Mesenteric fat pad (tissue), 1 donor: ENCODE measurements around the gene CRYM. TPM values are rescaled to one million over a fixed set of nuclear protein-coding genes. Genes with fewer than 3 reads are reported as not detected.
"Not testable (repeated sequence)": the region's sequence is repeated elsewhere in the genome, so short reads cannot be mapped to it uniquely, and the experiment has no call there.

Source experiments
- DNase-seq: peaks from one replicate; pipeline ENCODE4 v3.0.0-alpha.2; 2020; ENCODE audit warnings: low spot score
- long read RNA-seq: library from polyadenylated mRNA; unstranded; transcript quantifications from one replicate; pipeline ENCODE4 v2.0.0, GENCODE V29; 2020
- total RNA-seq: library from RNA; stranded (reverse); fragmentation: NEBNext Ultra II Directional; extraction: Animal tissue kit (Norgen Biotek cat#: 25700); gene quantifications from one replicate; pipeline ENCODE4 v1.2.1, GENCODE V29; 2021
- donor health status: DM: yes; HTN: yes; CAD: no.

Gene CRYM
- total RNA-seq, result not detected
- long read RNA-seq, partial matches to known transcripts, result 0 of 2 reads
- long read RNA-seq, other reads (novel, unspliced or antisense), result 2 of 2 reads

DNA sequence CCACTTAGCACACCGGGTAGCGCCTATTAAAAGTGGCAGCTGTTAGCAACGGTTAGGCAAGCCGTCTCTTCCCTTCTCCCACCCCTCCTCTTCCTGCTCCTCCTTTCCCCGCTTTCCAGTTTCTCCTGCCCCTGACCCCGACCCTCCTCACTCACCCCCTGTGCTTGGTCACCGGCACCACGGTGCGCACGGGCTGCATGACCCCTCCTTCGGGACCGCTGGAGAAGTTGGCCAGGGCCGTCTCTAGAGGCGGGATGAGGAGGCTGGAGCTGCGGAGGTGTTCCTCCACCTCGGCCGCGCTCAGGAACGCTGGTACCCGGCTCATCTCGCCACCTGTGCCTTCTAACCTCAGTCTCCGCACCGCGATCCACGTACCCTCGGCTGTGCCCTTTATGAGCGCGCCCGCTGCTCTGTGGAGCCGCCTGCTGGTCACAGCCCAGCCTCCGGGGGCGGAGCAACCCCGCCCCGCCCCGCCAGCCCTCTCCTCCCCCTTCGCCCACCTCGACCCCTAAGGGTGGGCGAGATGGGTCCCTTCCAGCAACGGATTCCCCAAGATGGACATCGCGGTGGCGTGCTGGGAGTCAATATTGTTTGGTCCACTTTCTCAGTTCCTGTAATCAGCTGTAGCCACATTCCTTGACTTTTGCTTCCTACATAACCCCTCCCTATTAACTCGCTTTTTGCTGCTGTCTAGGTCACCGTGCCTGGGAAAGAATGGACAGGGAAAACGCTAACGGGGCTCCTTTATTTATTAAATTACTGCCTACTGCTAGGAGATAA lies at the start of gene CRYM:
Gene CRYM, minus strand, starts transcription at position 364 of the 780 bp plus-strand sequence. Its CDS starts 39 bp downstream, at position 325.
- DNase-seq, result no peak

DNA sequence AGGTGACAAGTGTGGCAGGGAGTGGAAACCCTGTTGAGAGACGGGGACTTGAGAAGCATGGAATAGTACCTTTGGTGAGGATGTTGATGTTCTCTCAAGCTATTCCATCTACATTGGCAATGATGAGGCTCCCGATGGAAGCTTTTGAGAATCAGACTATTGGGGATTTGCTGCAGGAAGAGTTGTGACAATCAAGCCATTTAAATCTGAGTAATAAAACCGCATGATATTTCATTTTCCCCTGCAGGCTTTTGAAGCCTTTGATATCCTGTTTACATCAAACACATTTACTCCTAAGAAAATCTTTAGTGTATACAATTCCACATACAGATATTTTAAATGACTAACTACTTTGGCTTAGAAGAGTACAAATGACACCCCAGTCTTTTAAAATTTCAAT lies 49.0 kb upstream of the CRYM start:
- no peak for DNase-seq

- no peak for DNase-seq
These were observed 48.4 kb upstream of the CRYM start for GRCh38 chr16:21326459-21326858.

- no peak for DNase-seq
These were observed 46.2 kb upstream of the CRYM start for GRCh38 chr16:21324267-21324666.

- DNase-seq, result not testable (repeated sequence)
These were observed 44.2 kb upstream of the CRYM start for GRCh38 chr16:21322251-21322650.

DNA sequence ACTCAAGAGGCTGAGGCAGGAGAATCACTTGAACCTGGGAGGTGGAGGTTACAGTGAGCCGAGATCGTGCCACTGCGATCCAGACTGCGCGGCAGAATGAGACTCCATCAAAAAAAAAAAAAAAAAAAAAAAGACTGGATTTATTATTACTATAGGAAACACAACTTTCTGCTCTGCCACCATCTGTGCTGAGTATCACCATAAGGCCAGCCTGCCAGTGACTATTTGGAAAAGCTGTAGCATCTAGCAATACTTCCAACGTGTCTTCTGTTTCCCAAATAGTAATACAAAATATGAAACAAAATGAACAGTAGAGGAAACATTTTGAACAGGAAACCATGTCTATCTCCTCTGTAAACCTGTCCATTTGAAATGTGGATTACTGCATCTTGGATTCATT lies 43.6 kb upstream of the CRYM start:
- no peak for DNase-seq

- DNase-seq, result no peak
These were observed 36.2 kb upstream of the CRYM start for GRCh38 chr16:21314339-21314738.

DNA sequence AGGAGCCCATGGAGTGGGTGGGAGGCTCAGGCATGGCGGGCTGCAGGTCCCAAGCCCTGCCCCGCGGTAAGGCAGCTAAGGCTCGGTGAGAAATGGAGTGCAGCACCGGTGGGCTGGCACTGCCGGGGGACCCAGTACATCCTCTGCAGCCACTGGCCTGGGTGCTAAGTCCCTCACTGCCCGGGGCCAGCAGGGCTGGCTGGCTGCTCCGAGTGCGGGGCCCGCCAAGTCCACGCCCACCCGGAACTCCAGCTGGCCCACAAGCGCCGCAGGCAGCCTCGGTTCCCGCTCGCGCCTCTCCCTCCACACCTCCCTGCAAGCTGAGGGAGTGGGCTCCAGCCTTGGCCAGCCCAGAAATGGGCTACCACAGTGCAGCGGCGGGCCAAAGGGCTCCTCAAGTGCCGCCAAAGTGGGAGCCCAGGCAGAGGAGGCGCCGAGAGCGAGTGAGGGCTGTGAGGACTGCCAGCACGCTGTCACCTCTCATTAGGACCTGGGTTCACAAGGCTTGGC lies 34.8 kb upstream of the CRYM start:
- DNase-seq, result not testable (repeated sequence)

GRCh38 chr16:21312046-21312445 lies 34.0 kb upstream of the CRYM start:
- not testable (repeated sequence) for DNase-seq

- DNase-seq, result not testable (repeated sequence)
These were observed 28.6 kb upstream of the CRYM start for GRCh38 chr16:21306712-21307111.

DNA sequence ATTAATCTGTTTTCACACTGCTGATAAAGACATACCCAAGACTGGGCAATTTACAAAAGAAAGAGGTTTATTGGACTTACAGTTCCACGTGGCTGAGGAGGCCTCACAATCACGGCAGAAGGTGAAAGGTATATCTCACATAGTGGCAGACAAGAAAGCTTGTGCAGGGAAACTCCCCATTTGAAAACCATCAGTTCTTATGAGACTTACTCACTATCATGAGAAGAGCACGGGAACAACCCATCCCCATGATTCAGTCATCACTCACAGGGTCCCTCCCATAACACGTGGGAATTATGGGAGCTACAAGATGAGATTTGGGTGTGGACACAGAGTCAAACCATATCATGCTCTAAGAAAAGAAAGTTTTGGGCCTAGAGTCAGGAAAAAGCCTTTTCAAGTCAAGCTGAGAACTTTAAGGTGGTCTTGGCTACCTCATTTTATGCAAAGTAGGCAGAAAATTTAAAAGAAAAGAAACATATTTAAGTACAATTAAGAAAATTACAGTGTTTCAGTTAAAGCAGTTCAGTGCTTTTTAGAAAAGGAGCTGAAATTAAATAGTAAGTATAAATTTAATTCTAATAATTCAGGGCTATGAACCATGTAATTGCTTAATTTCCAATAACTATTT lies 24.9 kb upstream of the CRYM start:
- no peak for DNase-seq

DNA sequence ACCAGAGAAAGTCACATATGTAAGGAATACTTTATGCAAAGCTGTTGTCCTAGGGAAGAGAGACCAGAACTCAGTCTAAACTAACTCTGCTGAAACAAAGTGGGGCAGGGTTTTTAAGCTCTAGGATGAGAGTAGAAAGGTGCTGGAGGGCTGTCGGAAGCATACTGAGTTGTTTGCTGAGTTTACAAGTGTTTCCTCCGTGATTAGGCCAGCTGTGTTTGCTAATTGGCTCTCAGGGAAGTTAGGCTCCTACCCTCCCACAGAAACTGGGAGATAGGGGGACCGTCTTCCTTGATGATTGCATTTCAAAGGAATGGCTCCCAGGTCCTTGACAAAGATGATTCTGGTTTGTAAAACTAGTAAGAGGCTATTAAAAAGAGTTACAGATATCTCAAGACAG lies 24.4 kb upstream of the CRYM start:
- DNase-seq, result no peak

GRCh38 chr16:21301895-21302291 lies 23.8 kb upstream of the CRYM start:
- no peak for DNase-seq

GRCh38 chr16:21301168-21301894 lies 23.2 kb upstream of the CRYM start:
- no peak for DNase-seq

DNA sequence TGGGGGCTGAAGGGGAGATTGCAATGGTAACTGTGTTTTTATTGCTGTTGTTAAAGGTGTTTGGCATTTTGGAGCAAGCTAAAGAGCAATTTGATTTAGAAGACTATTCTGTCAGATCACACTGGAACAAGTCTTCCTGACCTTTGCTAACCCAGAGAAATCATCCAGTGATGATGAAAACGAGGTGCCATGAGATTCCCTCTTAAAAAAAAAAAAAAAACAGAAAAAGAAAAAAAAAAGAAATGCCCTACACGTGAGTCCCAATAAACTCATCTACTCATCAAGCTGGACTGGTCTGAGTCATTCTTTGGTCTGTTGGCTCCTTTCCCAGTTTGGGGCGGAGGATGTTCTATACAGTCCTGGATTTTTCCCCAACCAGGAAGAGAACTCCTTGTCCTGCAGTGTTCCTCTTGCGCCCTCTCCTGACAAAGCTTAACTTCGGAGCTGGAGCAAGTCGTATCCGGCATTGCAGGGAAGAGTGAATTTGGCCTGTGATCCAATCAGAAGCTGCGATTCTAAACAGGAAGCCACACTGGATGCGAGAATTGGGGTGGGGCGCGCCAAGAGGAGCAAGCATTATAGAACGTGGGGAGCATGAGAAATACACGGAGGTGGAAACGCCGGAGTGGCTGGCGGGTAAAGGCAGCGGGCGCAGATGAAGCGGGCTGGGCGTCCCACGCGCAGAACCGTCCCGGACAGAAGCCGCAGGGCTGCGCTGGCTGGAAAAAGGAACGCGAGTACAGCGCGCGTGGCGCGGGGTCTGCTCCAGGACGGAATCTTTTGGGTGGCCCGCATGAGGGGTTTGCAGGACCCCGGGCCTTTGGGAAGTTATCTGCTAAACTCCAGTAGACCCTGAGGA lies 22.4 kb upstream of the CRYM start:
- no peak for DNase-seq

- DNase-seq, result not testable (repeated sequence)
These were observed 11.7 kb upstream of the CRYM start for GRCh38 chr16:21289789-21290188.

- DNase-seq, result no peak
These were observed 7.2 kb upstream of the CRYM start for GRCh38 chr16:21285314-21285713.

DNA sequence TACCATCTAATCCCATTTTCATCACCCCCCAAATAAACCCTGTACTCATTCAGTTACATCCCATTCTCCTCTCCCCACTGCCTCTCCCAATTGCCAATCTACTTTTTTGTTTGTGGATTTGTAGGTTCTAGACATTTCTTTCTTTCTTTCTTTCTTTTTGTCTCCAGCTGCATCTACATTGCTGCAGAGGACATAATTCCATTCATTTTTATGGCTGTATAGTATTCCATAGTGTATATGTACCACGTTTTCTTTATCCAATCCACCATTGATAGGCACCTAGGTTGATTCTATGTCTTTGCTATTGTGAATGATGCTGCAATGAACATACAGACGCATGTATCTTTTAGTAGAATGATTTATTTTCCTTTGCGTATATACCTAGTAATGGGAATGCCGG lies 6.3 kb upstream of the CRYM start:
- DNase-seq, result no peak

DNA sequence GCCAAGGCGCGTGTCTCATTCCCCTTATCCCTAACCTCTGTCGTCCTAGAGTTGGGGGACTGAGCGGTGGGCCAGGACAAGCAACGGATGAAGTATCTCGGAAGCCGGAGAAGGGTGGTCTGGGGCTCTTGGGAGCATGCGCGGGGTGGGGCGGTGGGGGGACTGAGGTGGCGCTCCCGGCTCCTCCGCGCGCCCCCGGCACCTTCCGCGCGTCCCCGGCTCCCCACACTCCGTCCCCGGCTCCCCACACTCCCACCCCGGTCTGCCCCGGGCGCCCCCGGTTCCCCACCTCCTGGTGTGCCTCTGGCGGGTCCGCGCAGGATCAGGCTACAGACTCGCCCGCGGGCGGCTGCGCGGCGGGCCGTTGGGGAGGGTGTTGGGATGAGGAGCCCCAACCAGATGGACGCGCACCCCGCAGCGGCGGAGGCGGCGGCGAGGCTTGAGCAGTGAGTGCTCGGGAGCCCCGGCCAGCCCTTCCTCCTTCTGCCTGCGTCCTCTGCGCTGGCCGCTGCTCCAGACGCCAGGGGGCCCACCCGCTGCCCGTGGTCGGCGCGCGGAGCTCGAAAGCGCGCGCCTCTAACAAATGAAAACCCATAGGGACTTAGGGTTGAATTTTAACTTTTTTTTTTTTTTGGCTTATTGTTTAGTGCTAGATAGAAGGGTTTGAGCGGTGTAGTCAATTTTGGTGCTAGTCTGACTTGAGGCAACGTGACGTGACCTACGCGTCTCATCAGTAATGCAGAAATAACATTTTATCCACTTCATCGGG lies 5.6 kb upstream of the CRYM start:
- no peak for DNase-seq
